Parathyroid adenoma (tissue), 2 donors: ENCODE results near the gene MAPRE3.

Experiments
- H2AFZ ChIP-seq: fragments of 300-600 bp; sonication (generic); one replicate; pipeline ENCODE4 v1.7.0; 2017; ENCODE audit warnings: antibody characterized with exemption, mild to moderate bottlenecking
- H3K27ac ChIP-seq: fragments of 300-600 bp; sonication (generic); one replicate; pipeline ENCODE4 v1.7.0; 2017
- H3K27me3 ChIP-seq: fragments of 300-600 bp; sonication (generic); one replicate; pipeline ENCODE4 v1.7.0; 2017; ENCODE audit warnings: low read length; ENCODE audit not compliant: control insufficient read depth, insufficient read depth
- H3K36me3 ChIP-seq: fragments of 300-600 bp; sonication (generic); one replicate; pipeline ENCODE4 v1.7.0; 2017; ENCODE audit warnings: low read length; ENCODE audit not compliant: control insufficient read depth, insufficient read depth
- H3K4me1 ChIP-seq: fragments of 300-600 bp; sonication (generic); one replicate; pipeline ENCODE4 v1.7.0; 2017; ENCODE audit warnings: control low read depth
- H3K4me2 ChIP-seq: fragments of 300-600 bp; sonication (generic); one replicate; pipeline ENCODE4 v1.7.0; 2017; ENCODE audit warnings: low read length
- H3K4me3 ChIP-seq: fragments of 300-600 bp; sonication (generic); one replicate; pipeline ENCODE4 v1.7.0; 2017; ENCODE audit warnings: low read depth, low read length
- H3K79me2 ChIP-seq: fragments of 300-600 bp; sonication (generic); one replicate; pipeline ENCODE4 v1.7.0; 2017; ENCODE audit warnings: control low read depth
- H3K9ac ChIP-seq: fragments of 300-600 bp; sonication (generic); one replicate; pipeline ENCODE4 v1.7.0; 2017; ENCODE audit warnings: mild to moderate bottlenecking
- H3K9me3 ChIP-seq: fragments of 300-600 bp; sonication (generic); one replicate; pipeline ENCODE4 v1.7.0; 2017; ENCODE audit warnings: low read length; ENCODE audit not compliant: control insufficient read depth
- TF ChIP-seq, protein P1 (sequence below): fragments of 300-600 bp; sonication (generic); IDR thresholded peaks from one replicate; pipeline ENCODE4 v1.7.0; 2017; ENCODE audit warnings: antibody characterized with exemption, mild to moderate bottlenecking
- donor health status: primary hyperparathyroidism.

MAPRE3 gene

DNA sequence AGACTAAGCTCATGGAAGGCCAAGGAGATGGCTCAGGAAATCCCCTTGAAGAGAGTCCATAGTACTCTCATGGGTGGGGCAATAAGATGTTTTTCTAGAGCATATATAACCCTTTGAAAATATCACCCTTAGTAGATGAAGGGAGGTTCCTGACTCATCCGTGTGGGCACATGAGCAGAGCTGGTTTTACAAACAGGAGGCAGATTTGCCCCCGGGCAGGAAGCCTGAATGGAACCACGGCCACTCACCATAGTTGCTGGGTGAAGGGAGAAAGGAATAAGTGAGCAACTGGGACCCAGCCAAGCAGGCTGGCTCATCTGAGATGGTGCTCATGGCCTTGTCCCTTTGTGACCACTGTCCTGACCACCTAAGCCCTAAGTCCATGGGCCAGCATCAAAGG lies 29.0 kb upstream of the MAPRE3 start:
- H3K36me3 ChIP-seq: no peaks in the 10 kb centered on the region
- peaks cover 3% of the 10 kb centered on the region for H3K4me1 ChIP-seq
- H2AFZ ChIP-seq: no peak overlapping the region
- TF ChIP-seq, protein P1, sequence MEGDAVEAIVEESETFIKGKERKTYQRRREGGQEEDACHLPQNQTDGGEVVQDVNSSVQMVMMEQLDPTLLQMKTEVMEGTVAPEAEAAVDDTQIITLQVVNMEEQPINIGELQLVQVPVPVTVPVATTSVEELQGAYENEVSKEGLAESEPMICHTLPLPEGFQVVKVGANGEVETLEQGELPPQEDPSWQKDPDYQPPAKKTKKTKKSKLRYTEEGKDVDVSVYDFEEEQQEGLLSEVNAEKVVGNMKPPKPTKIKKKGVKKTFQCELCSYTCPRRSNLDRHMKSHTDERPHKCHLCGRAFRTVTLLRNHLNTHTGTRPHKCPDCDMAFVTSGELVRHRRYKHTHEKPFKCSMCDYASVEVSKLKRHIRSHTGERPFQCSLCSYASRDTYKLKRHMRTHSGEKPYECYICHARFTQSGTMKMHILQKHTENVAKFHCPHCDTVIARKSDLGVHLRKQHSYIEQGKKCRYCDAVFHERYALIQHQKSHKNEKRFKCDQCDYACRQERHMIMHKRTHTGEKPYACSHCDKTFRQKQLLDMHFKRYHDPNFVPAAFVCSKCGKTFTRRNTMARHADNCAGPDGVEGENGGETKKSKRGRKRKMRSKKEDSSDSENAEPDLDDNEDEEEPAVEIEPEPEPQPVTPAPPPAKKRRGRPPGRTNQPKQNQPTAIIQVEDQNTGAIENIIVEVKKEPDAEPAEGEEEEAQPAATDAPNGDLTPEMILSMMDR: no peak
- no peak overlapping the region for H3K4me2 ChIP-seq
- peaks cover 7% of the 10 kb centered on the region for H3K27me3 ChIP-seq
- H3K27ac ChIP-seq: no peak overlapping the region
- H3K4me3 ChIP-seq: no peak overlapping the region
- H3K9me3 ChIP-seq: no peaks in the 10 kb centered on the region
- no peaks in the 10 kb centered on the region for H3K79me2 ChIP-seq
- H3K9ac ChIP-seq: no peak overlapping the region

DNA sequence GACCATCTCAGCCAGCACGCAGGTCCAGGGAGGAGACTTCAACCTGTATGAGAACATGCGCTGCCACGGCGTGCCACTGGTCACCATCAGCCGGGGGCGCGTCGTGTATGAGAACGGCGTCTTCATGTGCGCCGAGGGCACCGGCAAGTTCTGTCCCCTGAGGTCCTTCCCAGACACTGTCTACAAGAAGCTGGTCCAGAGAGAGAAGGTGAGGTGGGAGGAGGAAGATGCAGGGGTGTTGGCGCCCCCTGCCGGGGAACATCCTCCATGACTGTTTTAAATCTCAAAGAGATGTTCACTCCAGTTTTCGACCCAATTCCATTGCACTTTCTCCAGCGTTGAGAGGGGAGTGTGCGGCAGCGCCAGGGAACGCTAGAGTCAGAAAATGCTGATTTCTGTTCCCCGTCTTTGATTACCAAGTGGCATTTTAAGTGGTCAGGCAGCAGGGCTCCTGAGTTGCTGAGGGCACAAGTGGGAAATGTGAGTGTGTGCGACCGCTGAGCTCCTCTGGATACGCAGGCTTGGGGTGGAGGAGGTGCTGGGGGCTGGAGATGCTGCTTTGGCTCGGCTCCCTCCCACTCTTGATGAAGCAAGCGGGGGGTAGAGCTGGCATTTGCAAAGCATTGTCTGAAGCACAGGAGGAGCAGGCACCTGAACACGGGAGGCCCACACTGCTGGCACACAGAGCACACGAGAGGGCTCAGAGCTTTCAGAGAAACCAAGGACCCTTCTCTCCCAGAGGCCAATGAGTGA lies 27.7 kb upstream of the MAPRE3 start:
- Histone ChIP-seq H3K4me1 (peaks cover 3% of the 10 kb centered on the region), H3K4me3 (no peak overlapping the region), H3K9me3 (no peaks in the 10 kb centered on the region), H3K27me3 (peaks cover 7% of the 10 kb centered on the region), H3K36me3 (no peaks in the 10 kb centered on the region), H3K27ac (no peak overlapping the region), H3K4me2 (no peak overlapping the region), H3K9ac (no peak overlapping the region), H2AFZ (peak overlapping the region; percentile 33), H3K79me2 (no peaks in the 10 kb centered on the region)
- TF ChIP-seq, protein P1: peak; percentile 76

DNA sequence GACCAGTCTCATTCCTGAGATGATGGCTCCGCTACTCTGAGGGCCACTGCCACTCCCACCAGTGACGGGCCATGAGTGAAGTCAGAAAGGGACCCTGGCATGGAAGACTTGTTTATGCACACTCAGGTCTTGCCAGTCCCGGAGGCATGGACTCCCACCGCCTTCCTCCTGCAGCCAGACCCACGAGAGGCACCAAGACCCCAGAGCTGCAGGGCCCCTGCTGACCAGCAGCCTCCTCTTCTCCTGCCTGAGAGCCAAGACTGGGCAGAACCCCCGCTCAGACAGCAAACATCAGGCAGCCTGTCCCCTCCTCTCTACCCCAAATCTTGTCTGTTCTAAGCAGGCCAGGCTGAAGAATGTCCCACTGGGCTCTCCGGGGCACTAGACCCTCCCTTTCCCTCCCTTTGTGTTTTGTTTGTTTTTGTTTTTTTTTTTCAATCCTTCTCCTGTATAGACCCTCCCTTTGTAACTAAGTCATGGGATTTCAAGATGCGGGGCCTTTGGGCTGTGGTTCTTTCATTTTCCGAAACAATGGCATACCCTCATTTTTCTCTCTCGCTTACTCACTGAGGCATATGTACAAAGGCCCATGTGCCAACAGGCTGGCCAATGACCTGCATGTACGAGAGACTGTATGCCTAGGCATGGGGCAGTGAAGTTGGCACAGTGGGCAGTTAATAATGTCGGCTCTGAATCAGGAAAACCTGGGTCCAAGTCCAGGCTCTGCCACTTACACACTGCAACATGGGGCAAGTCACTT lies 24.3 kb upstream of the MAPRE3 start:
- no peak overlapping the region for H3K27ac ChIP-seq
- TF ChIP-seq, protein P1: no peak
- H3K79me2 ChIP-seq: no peaks in the 10 kb centered on the region

DNA sequence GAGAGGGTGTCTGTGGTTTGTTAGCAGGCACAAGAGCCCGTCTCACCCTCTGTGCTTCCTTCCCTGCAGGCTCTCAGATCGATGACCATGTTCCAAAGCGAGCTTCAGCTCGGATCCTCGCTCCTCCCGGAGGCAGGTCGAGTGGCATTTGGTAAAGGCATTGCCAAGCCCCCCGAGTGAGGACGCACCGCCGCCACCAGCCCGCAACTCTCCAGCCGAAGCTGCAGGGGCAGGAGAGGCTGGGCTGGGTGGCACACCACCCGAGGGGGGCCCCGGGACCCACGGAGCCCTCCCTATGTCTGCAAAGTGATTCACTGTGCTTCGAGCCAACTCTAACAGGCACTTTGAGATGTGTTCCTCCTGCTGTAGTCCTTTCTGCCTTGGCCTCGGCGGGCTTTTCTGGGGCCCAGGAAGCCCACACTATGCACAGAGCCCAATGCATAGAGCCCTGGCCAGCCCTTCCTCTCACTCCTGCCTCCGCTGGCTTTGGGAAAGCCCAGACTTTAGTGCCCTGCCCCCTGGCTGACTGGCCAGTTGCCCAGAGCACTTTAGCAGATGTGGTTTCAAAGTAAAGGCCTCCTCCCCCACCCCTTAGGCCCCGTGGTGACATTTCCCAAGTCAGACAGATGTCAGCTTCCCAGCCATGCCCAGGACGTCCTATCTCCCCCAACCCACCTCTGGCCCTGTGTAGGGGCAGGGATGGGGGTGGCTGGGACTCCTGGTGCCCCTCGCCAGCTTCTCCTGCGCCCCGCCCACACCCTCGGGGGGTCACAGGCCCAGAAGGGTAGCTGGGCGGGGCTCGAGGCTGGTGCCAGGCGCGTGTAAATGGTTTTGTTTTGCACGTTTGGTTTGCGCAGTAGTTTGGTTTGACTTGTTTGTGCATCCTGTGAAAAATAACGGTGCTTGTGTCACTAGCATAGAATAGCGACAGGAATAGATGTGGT lies 23.3 kb upstream of the MAPRE3 start:
- Histone ChIP-seq H3K27ac (no peak overlapping the region), H3K79me2 (no peaks in the 10 kb centered on the region), H3K9ac (no peak overlapping the region), H2AFZ (no peak overlapping the region), H3K36me3 (no peaks in the 10 kb centered on the region), H3K9me3 (no peaks in the 10 kb centered on the region), H3K27me3 (peaks cover 7% of the 10 kb centered on the region), H3K4me2 (no peak overlapping the region), H3K4me3 (no peak overlapping the region), H3K4me1 (peaks cover 3% of the 10 kb centered on the region)
- TF ChIP-seq, protein P1: no peak

More for the DNA sequence above, 24.3 kb upstream of the MAPRE3 start:
- Histone ChIP-seq H3K4me3 (no peak overlapping the region), H2AFZ (no peak overlapping the region), H3K36me3 (no peaks in the 10 kb centered on the region), H3K9me3 (no peaks in the 10 kb centered on the region), H3K9ac (no peak overlapping the region), H3K4me2 (no peak overlapping the region), H3K27me3 (peaks cover 7% of the 10 kb centered on the region), H3K4me1 (peaks cover 3% of the 10 kb centered on the region)
